HCT116 (cell line): ENCODE data around the gene EHD4. TPM values are rescaled to one million over a fixed set of nuclear protein-coding genes. Genes with fewer than 3 reads are reported as not detected.
A peak's percentile ranks its signal among the peaks of the same experiment; 100 is the strongest.

ENCODE experiments used
- ATAC-seq: fragments of 200-7000 bp; cut with Tn5 transposase; 2 replicates; pipeline ENCODE4 v1.9.1; 2020; ENCODE audit warnings: mild to moderate bottlenecking, moderate library complexity
- BruUV-seq: library from RNA; stranded (reverse); fragments of 400-500 nt; replicated peaks from 2 replicates; lab custom pipeline; 2021; lab: Mats Ljungman, UMichigan
- CTCF ChIA-PET: fragments of 300-600 bp; sonication (Branson Sonifier 250); formaldehyde crosslinking; loops from one replicate; lab custom pipeline; 2021; ENCODE audit warnings: antibody characterized with exemption; lab: Charles Lee
- POLR2A ChIA-PET: fragments of 300-600, 350-600 bp; sonication (Branson Sonifier 250); formaldehyde crosslinking; loops from one replicate; lab custom pipeline; 2021; ENCODE audit warnings: antibody characterized with exemption; lab: Charles Lee
- RAD21 ChIA-PET, 2 experiments: fragments of 300-600 bp; sonication (Branson Sonifier 250); formaldehyde crosslinking; loops; one replicate each; lab custom pipeline; 2023; ENCODE audit warnings: low total read pairs in 2 of 2; ENCODE audit not compliant: uncharacterized antibody in 2 of 2, unreplicated experiment in 2 of 2, low non-redundant PET in 1 of 2; lab: Charles Lee
- DNase-seq: peaks from one replicate; pipeline ENCODE4 v3.0.0-alpha.2; 2010; ENCODE audit warnings: low read depth, low spot score
- H2AFZ ChIP-seq: fragments of 200-600 bp; shearing (Covaris generic), sonication (generic); 2 replicates; pipeline ENCODE4 v1.6.1; 2017; ENCODE audit warnings: low read depth, mixed run types, mixed read lengths, antibody characterized with exemption, low read length; ENCODE audit not compliant: poor library complexity, severe bottlenecking
- H3K27ac ChIP-seq: 2 replicates; pipeline ENCODE4 v1.5.1; 2012; ENCODE audit warnings: low read depth, low read length
- H3K27me3 ChIP-seq: fragments of 200-600 bp; sonication (generic); 2 replicates; pipeline ENCODE4 v1.6.1; 2016; ENCODE audit warnings: mixed run types, low read length, mixed read lengths; ENCODE audit not compliant: insufficient read depth
- H3K36me3 ChIP-seq, 2 experiments: fragments of 200-500 bp in 1 of 2; fragments of 200-600 bp in 1 of 2; sonication (Bioruptor generic) in 1 of 2; sonication (generic) in 1 of 2; 2 replicates each; pipeline versions ENCODE4 v1.5.1 to v1.6.1; 2014 to 2016; ENCODE audit warnings: low read length in 2 of 2, inconsistent platforms in 1 of 2, mixed read lengths in 1 of 2, mixed run types in 1 of 2; ENCODE audit not compliant: insufficient read depth in 2 of 2, control insufficient read depth in 1 of 2
- H3K4me1 ChIP-seq, 2 experiments: fragments of 200-600 bp in 1 of 2; sonication (generic) in 1 of 2; 2 replicates each; pipeline versions ENCODE4 v1.5.1 to v1.6.1; 2012 to 2017; ENCODE audit warnings: low read length in 2 of 2, inconsistent platforms in 1 of 2, mild to moderate bottlenecking in 1 of 2, mixed read lengths in 1 of 2, mixed run types in 1 of 2, moderate library complexity in 1 of 2; ENCODE audit not compliant: insufficient read depth in 2 of 2, control insufficient read depth in 1 of 2
- H3K4me2 ChIP-seq: fragments of 200-600 bp; sonication (generic); 2 replicates; pipeline ENCODE4 v1.6.1; 2017; ENCODE audit warnings: mixed run types, low read length, mixed read lengths
- H3K4me3 ChIP-seq, 2 experiments: fragments of 200-600 bp in 1 of 2; sonication (generic) in 1 of 2; replicated peaks in 1 of 2; 2 replicates each; pipeline ENCODE4 v1.5.1; 2011 to 2016; ENCODE audit warnings: low read length in 2 of 2, control low read depth in 1 of 2, low read depth in 1 of 2, mild to moderate bottlenecking in 1 of 2, mixed read lengths in 1 of 2, mixed run types in 1 of 2
- H3K79me2 ChIP-seq: fragments of 200-600 bp; sonication (generic); 2 replicates; pipeline ENCODE4 v1.6.1; 2017; ENCODE audit warnings: mild to moderate bottlenecking, mixed run types, low read length, moderate library complexity, mixed read lengths; ENCODE audit not compliant: insufficient read depth
- H3K9ac ChIP-seq: fragments of 200-600 bp; sonication (generic); 2 replicates; pipeline ENCODE4 v1.6.1; 2016; ENCODE audit warnings: low read length, mixed read lengths
- H3K9me2 ChIP-seq: fragments of 200-600 bp; sonication (generic), shearing (Covaris generic); 2 replicates; pipeline ENCODE4 v1.6.1; 2017; ENCODE audit warnings: mixed run types, mild to moderate bottlenecking, moderate library complexity; ENCODE audit not compliant: insufficient read depth
- H3K9me3 ChIP-seq, 2 experiments: fragments of 200-500 bp in 1 of 2; fragments of 200-600 bp in 1 of 2; sonication (Bioruptor generic) in 1 of 2; sonication (generic) in 1 of 2; 2 replicates each; pipeline ENCODE4 v1.6.1; 2014 to 2017; ENCODE audit warnings: low read length in 2 of 2, mixed read lengths in 2 of 2, inconsistent platforms in 1 of 2, low read depth in 1 of 2, mild to moderate bottlenecking in 1 of 2, mixed run types in 1 of 2, moderate library complexity in 1 of 2; ENCODE audit not compliant: control insufficient read depth in 1 of 2, insufficient read depth in 1 of 2
- H4K20me1 ChIP-seq: fragments of 200-600 bp; sonication (generic), shearing (Covaris generic); 2 replicates; pipeline ENCODE4 v1.6.1; 2017; ENCODE audit warnings: mixed run types, mild to moderate bottlenecking, moderate library complexity; ENCODE audit not compliant: insufficient read depth
- CEBPB ChIP-seq: IDR thresholded peaks from 2 replicates; pipeline ENCODE4 v1.6.1; 2012; ENCODE audit warnings: low read depth
- ELF1 ChIP-seq: IDR thresholded peaks from 2 replicates; pipeline ENCODE4 v1.6.1; 2012; ENCODE audit warnings: low read depth, borderline replicate concordance
- EZH2 ChIP-seq: fragments of 200-600 bp; sonication (generic); IDR thresholded peaks from 2 replicates; pipeline ENCODE4 v1.6.1; 2017; ENCODE audit warnings: antibody characterized with exemption, mixed run types
- EZH2phosphoT487 ChIP-seq: fragments of 200-600 bp; IDR thresholded peaks from 2 replicates; pipeline ENCODE4 v1.6.1; 2018; ENCODE audit warnings: antibody characterized with exemption, borderline replicate concordance
- FOSL1 ChIP-seq: IDR thresholded peaks from 2 replicates; pipeline ENCODE4 v1.6.1; 2012; ENCODE audit warnings: low read depth
- JUND ChIP-seq: IDR thresholded peaks from 2 replicates; pipeline ENCODE4 v1.6.1; 2012
- POLR2AphosphoS5 ChIP-seq: IDR thresholded peaks from 2 replicates; pipeline ENCODE4 v1.6.1; 2011; ENCODE audit warnings: mild to moderate bottlenecking, low read depth, low read length, moderate library complexity
- RAD21 ChIP-seq: IDR thresholded peaks from 2 replicates; pipeline ENCODE4 v1.6.1; 2012; ENCODE audit warnings: low read depth, mild to moderate bottlenecking
- SP1 ChIP-seq: IDR thresholded peaks from 2 replicates; pipeline ENCODE4 v1.6.1; 2012; ENCODE audit warnings: low read depth
- TCF7L2 ChIP-seq: IDR thresholded peaks from 2 replicates; pipeline ENCODE4 v1.7.0; 2011; ENCODE audit warnings: borderline replicate concordance, inconsistent platforms; ENCODE audit not compliant: insufficient read depth, insufficient read length; ENCODE audit errors: extremely low read depth
- YY1 ChIP-seq: IDR thresholded peaks from 2 replicates; pipeline ENCODE4 v1.6.1; 2011; ENCODE audit warnings: low read length, low read depth, moderate library complexity, mild to moderate bottlenecking; ENCODE audit not compliant: insufficient replicate concordance; ENCODE audit errors: extremely low read depth
- ZFX ChIP-seq: fragments of 450-650 bp; IDR thresholded peaks from 2 replicates; pipeline ENCODE4 v1.6.1; 2017
- ZNF274 ChIP-seq: fragments of 200-500 bp; sonication (Bioruptor generic); IDR thresholded peaks from 2 replicates; pipeline ENCODE4 v1.6.1; 2014; ENCODE audit warnings: mild to moderate bottlenecking, low read depth, low read length, inconsistent platforms
- intact Hi-C: fragments of 100-400 bp; cut with micrococcal nuclease; formaldehyde crosslinking; loops from 2 replicates; pipeline ENCODE4 v1.10.0; 2022
- total RNA-seq: library from RNA; stranded (reverse); gene quantifications from one replicate; pipeline ENCODE4 v1.2.1, GENCODE V29; 2021; ENCODE audit not compliant: unreplicated experiment
- TF ChIP-seq, protein P1 (sequence below): IDR thresholded peaks from 2 replicates; pipeline ENCODE4 v1.6.1; 2012; ENCODE audit warnings: low read depth
- TF ChIP-seq, protein P2 (sequence below): IDR thresholded peaks from 2 replicates; pipeline ENCODE4 v1.6.1; 2012
- TF ChIP-seq, protein P3 (sequence below): IDR thresholded peaks from 2 replicates; pipeline ENCODE4 v1.6.1; 2012

EHD4 gene
- total RNA-seq, 1 experiment from 2014 or later = 28.0 TPM

DNA sequence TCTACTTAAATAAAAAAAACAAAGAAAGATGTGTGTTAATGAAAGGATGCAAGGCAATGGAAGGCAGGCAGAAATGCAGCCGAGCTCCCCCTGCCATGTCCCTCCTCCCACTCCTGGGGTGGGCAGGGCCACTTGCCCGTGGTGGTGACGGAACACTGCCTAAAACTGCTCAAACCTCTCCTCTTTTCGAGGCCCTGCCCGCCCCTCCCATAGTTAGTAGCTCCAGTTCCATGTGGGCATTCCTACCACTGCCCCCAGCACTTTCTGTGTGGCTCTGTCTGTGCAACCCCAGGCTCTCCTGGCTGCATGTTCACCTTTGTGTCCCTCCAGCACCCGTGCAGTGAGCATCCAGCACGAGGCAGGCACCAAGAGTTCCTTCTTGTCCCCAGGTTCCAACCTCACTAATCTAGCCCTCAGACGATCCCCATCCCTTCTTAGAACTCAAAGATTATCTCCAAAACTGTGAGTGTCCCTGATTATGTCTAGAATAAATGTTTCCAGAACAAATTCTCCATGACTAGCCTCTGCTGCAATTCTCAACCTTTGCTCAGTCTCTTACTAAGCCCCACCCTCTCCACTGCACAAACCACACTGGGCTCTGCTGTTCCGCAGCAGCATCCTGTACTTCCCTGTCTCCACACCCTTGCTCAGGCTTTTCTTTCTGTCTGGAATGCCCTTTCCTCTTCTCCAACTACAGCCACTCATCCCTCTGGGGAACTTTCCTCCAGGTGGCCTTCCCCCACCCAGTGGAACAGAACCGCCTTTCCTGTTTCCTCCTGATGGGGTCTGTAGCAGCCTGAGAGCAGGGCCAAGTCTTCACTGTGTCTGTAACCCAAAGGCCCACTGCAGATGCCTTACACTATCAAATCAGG is 45.9 kb downstream of the EHD4 start:
- CTCF ChIA-PET = no interaction called here
- H3K36me3 ChIP-seq = peaks cover 0 to 20% of the 10 kb centered on the region in 2 experiments; a peak in 1 of 4 replicates
- no peak overlapping the region for H3K27ac ChIP-seq
- no peaks in the 10 kb centered on the region for H3K9me2 ChIP-seq
- intact Hi-C loops = no loop called here
- TF ChIP-seq POLR2AphosphoS5 (no peak), YY1 (no peak), JUND (no peak), CEBPB (no peak), EZH2phosphoT487 (no peak), EZH2 (no peak), RAD21 (no peak), TCF7L2 (no peak), ELF1 (no peak), ZNF274 (no peak), ZFX (no peak), FOSL1 (no peak), SP1 (no peak)
- TF ChIP-seq, protein P1, sequence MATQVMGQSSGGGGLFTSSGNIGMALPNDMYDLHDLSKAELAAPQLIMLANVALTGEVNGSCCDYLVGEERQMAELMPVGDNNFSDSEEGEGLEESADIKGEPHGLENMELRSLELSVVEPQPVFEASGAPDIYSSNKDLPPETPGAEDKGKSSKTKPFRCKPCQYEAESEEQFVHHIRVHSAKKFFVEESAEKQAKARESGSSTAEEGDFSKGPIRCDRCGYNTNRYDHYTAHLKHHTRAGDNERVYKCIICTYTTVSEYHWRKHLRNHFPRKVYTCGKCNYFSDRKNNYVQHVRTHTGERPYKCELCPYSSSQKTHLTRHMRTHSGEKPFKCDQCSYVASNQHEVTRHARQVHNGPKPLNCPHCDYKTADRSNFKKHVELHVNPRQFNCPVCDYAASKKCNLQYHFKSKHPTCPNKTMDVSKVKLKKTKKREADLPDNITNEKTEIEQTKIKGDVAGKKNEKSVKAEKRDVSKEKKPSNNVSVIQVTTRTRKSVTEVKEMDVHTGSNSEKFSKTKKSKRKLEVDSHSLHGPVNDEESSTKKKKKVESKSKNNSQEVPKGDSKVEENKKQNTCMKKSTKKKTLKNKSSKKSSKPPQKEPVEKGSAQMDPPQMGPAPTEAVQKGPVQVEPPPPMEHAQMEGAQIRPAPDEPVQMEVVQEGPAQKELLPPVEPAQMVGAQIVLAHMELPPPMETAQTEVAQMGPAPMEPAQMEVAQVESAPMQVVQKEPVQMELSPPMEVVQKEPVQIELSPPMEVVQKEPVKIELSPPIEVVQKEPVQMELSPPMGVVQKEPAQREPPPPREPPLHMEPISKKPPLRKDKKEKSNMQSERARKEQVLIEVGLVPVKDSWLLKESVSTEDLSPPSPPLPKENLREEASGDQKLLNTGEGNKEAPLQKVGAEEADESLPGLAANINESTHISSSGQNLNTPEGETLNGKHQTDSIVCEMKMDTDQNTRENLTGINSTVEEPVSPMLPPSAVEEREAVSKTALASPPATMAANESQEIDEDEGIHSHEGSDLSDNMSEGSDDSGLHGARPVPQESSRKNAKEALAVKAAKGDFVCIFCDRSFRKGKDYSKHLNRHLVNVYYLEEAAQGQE = no peak
- TF ChIP-seq, protein P2, sequence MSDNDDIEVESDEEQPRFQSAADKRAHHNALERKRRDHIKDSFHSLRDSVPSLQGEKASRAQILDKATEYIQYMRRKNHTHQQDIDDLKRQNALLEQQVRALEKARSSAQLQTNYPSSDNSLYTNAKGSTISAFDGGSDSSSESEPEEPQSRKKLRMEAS = no peak
- TF ChIP-seq, protein P3, sequence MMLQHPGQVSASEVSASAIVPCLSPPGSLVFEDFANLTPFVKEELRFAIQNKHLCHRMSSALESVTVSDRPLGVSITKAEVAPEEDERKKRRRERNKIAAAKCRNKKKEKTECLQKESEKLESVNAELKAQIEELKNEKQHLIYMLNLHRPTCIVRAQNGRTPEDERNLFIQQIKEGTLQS = no peak
- no TSS peak for BruUV-seq
- no peaks in the 10 kb centered on the region for H3K27me3 ChIP-seq
- H3K4me3 ChIP-seq = no peak overlapping the region
- no peaks in the 10 kb centered on the region for H3K9me3 ChIP-seq
- peaks cover 34% of the 10 kb centered on the region; the same call in 1 of the 2 replicates for H3K79me2 ChIP-seq
- POLR2A ChIA-PET = no interaction called here
- H3K4me2 ChIP-seq = no peak overlapping the region
- ATAC-seq = peak; percentile 63; the same call in 1 of the 2 replicates
- no peak for DNase-seq
- H3K9ac ChIP-seq = no peak overlapping the region
- no peak overlapping the region for H2AFZ ChIP-seq
- H3K4me1 ChIP-seq = peaks cover 9 to 32% of the 10 kb centered on the region in 2 experiments
- RAD21 ChIA-PET = interaction anchor here in 1 of 2 experiments (0.6 kb wide), 1 partner anchor 13 kb away, joined by 3 read pairs; no protein-coding TSS in a partner anchor
- no peaks in the 10 kb centered on the region for H4K20me1 ChIP-seq
